Iris pigment epithelial cell (primary cell): ENCODE measurements around the gene AICDA.
"Not testable (repeated sequence)": the region's sequence is repeated elsewhere in the genome, so short reads cannot be mapped to it uniquely, and the experiment has no call there.

ENCODE experiments used
- DNase-seq: peaks from one replicate; pipeline ENCODE4 v3.0.0-alpha.2; 2011; ENCODE audit warnings: low read depth

Gene AICDA

DNA sequence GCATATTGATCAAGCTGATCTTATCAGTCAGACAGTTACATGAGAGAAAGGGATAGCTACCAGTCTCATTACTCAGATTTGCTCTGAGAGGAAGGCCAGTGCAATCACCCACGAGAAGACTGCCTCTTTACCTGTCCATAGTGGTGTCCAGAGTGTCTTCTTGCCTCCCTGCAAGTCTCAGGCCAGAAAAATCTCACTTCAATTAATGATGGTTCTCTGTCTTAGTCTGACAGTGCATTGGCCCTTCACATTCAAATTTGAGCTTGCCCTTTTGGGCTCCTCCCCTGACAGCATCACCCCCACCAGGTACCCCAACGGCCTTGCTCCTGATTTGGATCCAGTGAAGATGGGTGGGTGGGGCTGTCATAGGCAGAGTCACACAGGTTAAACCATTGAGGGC, at the start of gene AICDA:
AICDA (minus strand) TSS at position 231 of the 400 bp plus-strand sequence; CDS start at position 139, 92 bp downstream.
- DNase-seq: no peak

DNA sequence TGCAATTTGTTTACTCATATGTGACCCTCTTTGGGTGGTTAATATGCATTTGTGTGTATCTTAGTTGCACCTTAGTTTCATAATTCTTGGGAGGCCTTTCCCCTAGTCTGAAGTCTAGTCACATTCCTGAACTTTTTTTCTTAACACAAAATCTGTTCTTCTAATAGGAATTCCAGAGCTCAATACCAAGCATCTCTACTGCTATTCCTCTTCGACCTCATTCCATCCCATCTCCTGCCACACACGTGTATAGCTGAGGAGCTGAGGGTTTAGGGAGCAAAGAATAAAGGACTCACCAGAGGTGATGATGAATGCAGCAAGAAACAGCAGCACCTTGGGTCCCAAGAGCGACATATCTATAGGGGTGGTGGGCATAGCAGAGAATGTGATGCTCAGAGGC, 49.1 kb upstream of the AICDA start:
- DNase-seq: no peak

DNA sequence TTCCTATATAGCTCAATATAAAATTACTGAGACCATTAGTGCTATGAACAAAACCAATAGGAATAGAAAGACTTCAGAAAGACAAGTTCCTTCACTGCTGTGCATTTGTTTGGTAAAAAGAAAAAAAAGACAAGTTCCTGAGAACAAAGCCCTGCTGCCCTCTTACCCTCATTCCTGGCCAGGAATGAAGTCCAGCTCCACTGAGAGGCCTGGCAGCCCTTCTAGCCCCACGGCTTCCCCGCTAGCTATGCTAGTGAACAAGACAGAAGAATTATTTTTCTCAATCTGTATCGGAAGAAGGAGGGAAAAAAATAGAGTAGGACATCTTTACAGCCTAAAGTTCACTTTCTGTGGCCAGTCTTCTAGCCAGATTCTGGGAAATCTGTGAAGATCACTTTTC, 48.4 kb upstream of the AICDA start:
- no peak for DNase-seq

DNA sequence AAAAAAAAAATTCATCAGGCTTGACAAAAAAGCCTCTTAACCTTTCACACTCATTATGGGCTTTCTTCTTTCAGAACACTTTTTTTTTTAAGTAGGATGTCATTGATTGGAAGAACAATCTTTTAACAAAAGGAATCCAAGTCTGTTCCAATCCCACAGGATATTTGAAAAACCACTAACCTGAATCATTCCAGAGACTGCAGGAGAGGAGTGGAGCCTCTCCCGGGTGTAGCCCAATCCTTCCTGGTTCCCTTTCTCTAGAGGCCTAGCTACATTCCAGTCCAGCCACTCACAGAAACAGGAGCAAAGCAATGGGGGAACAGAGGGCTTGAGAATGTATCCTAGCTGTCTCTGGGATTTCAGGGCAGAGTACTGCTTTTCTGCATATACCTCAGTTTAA, 45.7 kb upstream of the AICDA start:
- DNase-seq: peak; percentile 14

DNA sequence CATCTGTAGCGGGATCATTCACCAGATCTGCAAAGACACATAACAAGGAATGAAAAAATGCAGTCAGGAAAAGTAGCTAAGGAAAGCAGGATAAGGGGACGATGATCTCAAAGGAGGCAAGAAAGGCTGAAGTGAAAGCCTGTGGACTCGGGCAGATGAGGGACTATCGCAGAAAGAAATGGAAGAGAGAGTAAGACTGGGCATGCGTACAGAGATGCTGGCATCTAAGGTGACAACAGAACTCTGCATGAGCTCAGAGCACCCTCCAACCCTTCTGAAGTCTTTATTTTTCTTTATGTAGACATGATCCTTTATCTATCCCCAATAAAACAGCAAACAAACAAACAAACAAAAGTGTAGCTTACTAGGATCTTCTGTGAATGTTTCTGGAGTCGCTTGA, 42.8 kb upstream of the AICDA start:
- DNase-seq: no peak

DNA sequence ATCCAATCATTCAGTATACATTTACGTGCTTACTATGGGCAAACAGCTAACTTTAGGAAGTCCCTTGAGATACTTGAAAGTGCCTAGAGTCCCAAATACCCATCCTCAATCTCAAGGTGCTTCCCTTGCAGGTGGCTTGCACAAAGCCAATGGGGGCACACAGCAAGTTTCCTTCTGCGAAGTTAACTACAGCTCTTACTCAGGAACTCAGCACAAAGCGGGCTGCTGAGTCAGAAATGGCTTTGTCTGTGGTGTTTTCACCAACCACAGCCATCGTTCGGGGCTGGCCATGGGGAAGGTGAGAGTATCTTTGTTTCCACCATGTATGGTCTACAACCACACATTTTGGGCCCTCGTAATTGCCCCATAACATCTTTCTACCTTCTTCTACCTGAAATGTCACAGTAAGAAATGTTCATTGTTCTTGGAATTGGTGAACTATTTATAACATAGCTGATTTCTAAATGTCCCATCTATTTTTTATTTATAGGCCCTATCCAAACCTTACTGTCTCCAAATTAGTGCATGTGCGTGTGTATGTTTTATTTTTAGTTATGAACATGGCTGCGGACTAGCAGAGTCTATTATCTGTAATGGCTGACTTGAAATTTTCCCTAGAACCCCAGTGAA, 36.0 kb upstream of the AICDA start:
- DNase-seq: no peak

DNA sequence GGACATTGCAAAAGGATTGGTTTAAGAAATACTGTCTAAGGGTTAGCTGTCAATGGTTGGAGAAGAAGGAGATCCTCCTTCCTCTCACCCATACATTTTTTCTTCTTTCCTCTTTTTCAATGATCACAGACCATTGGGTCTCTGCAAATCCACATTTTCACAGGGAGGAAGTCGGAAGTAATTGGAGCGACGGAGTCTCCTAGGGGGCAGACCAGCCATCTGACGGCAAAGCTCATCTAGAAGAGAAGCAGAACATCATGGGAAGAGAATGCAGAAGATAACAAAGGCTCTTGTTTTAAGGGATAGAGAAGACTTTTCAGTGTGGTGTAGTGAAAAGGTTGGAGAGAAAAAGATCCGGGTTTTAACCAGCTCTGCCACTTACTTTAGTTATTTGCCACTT, 35.3 kb upstream of the AICDA start:
- no peak for DNase-seq

DNA sequence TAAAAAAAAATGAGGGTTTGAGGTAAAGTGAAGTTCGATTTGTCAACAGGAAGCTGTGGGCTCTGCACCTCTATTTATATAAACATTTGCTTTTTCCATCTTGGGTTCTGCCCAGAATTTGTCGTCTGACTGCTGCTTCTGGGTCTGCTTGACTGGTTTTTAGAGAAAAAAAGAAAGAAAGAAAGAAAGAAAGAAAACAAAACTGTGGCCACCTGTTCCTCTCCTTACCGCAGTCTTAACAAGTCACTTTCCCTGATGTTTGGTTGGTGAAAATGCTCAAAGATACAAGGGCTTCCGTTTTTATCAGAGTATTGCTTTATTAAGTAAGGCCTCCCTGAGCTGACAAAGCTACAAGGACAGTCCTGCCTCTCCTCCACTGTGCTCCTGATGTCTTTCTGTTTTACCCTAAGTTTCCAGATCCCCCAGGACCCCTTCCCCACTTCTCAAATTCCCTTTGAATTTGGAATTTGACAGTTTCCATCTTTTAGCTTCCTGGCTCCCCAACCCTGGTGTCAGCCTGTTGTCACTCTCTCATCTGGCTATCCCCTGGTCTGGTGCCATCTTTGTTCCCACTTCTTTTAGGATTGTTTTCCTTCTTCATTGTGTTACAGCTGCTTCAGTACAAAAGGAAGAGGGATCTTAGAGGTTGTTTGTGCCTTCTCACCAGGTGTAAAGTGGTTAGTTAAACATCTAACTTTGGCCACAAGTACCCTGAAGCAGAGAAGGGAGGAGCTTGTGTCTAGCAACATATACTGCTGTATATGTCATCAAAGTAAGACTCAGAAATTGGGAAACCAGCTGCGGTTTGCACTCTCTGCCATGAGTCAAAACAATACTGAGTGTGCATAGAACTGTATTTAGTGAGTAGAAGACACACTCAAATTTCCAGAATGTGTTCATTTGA, 31.9 kb upstream of the AICDA start:
- no peak for DNase-seq

DNA sequence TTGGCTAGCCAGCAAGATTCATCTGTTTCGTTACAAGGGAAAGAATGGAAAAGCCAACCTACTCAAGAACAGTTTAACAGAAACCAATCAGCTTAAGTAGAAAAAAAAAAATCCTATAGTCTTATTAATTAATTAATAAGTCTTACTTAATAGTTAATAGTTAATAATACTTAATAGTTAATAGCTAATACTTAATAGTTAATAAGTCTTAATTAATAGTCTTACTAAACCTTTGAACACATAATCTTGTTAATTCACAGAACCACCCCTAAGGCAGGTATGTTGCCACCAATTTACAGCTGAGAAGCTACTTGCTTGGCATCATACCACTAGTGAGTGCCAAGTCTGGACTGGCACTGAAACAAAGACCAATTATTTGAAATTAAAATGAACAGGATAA, 30.1 kb upstream of the AICDA start:
- no peak for DNase-seq

DNA sequence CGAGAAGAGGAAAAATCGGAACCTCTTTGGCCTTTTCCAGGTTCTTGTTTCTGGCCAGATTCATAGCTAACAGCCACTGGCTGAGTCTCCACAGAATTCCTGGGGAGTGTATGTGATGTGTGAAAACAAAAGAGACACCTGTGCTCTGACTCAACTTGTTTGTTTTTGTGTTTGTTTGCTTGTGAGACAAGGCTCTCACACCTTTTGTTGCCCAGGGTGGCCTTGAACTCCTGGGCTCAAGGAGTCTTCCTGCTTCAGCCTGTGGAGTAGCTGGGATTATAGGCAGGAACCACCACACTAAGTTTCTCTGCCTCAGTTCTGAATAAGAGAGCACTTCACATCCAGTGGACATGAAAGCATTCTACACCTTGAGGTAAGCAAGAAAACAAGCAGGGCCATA, 27.3 kb upstream of the AICDA start:
- no peak for DNase-seq

DNA sequence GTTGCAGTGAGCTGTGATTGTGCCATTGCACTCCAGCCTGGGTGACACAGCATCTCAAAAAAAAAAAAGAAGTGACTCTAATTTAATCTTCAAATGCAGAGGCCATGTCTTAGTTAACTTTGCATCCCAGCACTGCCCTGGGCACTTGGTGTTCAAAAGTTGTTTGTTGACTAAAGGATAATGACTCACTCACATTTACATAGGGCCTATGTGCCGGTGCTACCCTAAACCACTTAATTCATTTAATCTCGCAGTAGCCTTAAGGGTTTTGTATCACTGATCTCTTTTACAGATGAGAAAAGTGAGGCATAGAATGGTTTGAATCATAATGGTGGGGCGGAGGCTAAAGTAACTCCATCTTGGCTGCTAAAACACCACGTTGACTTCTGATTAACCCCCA, 26.3 kb upstream of the AICDA start:
- no peak for DNase-seq

DNA sequence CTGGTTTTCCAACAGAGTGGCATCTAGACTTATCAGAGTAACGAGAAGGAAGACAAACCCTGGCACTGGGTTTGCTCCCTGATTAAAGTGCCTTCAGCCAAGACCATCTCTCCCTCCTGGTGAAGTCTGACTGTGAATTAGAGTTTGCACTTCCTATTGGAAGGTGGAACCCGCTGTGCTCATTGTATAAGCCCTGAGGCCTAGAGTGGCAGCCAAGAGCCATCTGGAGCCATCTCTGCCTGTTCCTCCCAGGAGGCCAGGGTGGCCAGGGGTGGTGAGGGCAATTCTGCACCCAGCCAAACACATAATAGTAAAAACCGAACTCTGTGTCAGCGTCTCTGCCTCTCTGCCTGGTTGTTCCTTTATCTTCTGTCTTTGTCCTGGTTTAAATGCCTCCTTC, 25.0 kb upstream of the AICDA start:
- DNase-seq: no peak

DNA sequence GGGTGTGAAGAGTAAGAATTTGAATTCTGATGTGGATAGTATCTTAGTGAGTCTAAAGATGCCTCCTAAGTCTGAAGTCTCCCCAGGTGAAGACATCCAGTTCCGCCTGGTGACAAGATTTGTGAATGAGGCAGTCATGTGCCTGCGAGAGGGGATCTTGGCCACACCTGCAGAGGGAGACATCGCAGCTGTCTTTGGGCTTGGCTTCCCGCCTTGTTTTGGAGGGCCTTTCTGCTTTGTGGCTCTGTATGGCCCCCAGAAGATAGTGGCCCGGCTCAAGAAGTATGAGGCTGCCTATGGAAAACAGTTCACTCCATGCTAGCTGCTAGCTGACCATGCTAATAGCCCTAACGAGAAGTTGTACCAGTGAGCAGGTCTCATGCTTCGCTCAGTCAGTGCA, 24.6 kb upstream of the AICDA start:
- no peak for DNase-seq

DNA sequence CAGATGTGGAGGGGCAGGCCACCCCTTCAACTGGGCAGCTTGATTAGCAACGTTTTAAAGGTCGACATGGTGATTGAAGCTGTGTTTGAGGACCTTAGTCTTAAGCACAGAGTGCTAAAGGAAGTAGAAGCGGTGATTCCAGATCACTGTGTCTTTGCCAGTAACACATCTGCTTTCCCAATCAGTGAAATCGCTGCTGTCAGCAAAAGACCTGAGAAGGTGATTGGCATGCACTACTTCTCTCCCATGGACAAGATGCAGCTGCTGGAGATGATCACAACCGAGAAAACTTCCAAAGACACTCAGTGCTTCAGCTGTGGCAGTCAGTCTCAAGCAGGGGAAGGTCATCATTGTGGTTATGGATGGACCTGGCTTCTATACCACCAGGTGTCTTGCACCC, 23.9 kb upstream of the AICDA start:
- no peak for DNase-seq

DNA sequence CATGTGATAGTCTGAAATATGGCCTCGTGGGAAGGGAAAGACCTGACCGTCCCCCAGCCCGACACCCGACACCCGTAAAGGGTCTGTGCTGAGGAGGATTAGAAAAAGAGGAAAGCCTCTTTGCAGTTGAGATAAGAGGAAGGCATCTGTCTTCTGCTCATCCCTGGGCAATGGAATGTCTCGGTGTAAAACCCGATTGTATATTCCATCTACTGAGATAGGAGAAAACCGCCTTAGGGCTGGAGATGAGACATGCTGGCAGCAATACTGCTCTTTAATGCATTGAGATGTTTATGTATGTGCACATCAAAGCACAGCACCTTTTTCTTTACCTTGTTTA, 23.3 kb upstream of the AICDA start:
- DNase-seq: not testable (repeated sequence)

DNA sequence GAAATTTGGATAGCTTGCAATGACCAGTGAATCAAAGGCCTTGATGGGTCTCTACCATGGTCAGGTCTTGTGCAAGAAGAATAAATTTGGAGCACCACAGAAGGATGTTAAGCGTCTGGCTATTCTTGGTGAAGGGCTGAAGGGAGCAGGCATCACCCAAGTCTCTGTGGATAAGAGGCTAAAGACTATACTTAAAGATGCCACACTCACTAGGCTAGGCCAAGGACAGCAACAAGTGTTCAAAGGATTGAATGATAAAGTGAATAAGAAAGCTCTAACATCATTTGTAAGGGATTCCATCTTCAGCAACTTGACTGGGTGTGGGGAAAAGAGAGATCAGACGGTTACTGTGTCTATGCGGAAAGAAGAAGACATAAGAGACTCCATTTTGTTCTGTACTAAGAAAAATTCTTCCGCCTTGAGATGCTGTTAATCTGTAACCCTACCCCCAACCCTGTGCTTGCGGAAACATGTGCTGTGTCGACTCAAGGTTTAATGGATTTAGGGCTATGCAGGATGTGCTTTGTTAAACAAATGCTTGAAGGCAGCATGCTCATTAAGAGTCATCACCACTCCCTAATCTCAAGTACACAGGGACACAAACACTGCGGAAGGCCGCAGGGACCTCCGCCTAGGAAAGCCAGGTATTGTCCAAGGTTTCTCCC, 22.8 kb upstream of the AICDA start:
- DNase-seq: not testable (repeated sequence)

DNA sequence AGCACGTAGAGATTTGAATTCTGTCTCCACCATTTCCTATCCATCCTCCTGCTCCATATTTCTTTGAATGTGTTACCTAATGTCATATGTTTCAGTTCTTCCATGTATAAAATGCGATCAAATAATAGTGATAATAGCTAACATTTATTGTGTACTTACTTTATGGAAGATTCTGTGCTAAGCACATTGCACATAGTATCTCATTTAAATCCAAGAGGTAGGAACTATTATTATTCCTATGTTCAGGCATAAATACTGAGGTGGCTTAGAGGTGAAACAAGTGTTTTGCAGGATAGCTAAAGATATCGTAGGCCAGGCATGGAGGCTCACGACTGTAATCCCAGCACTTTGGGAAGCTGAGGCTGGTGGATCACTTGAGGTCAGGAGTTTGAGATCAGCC, 17.5 kb upstream of the AICDA start:
- DNase-seq: no peak

DNA sequence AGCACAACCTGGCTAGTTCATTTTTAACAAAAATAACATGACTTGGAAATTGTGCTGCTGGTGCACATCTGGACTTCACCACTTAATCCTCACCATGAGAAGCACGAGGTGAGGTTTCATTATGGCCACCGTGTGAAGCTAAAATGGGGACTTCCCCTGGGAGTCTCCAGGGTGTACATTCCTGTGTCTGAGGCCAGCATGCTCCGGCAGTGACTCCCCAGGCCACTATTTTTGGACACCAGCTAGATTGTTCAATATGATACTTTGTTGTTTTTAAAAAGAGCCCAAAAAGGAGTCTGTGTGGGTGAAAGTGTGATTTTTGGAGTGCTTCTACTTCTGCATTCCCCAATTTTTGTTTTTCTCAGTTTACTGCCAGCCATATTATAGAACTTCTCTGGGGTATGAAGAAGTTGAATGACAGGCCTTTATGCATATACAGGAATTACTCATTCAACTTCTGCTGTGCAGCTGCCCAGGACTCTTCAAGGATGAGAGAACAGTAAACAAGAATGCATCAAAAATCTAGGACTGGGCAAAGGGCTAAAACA, 16.9 kb upstream of the AICDA start:
- peak; percentile 31 for DNase-seq

DNA sequence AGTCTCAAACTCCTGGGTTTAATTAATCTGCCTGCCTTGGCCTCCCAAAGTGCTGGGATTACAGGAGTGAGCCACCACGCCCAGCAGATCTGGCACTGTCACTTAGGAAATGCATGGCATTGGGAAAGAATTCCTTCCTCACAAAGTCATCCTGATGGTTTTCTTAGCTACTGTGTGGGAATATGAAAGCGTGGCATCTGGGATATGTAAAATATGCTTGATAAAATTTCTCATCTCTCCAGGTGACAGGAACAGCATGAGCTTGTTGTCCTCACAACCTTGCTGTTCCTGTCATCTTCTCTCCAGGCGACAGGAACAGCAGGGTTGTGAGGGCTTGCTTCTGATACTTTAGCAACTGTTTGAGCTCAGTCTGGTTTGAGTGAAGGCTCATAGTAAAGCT, 16.1 kb upstream of the AICDA start:
- no peak for DNase-seq

DNA sequence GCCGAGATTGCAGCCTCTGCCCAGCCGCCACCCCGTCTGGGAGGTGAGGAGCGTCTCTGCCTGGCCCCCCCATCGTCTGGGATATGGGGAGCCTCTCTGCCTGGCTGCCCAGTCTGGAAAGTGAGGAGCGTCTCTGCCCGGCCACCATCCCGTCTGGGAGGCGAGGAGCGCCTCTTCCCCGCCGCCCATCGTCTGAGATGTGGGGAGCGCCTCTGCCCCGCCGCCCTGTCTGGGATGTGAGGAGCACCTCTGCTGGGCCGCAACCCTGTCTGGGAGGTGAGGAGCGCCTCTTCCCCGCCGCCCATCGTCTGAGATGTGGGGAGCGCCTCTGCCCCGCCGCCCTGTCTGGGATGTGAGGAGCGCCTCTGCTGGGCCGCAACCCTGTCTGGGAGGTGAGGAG, 12.1 kb upstream of the AICDA start:
- DNase-seq: not testable (repeated sequence)

DNA sequence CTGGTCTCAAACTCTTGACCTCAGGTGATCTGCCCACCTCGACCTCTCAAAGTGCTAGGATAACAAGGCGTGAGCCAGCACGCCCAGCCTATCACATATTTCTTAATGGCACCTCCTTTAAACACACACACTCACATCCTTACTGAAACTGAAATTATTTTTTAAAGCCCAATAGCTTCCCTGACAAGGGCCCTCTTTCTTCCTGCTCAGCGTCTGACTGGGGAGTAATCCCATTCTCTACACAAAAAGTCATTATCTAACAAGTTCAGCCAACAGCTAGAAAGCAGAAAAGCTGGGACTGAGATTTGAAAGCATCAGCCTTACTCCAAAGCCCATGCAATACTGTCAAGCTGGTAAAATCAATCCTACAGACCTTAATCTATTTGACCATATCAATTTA, 10.0 kb upstream of the AICDA start:
- no peak for DNase-seq

DNA sequence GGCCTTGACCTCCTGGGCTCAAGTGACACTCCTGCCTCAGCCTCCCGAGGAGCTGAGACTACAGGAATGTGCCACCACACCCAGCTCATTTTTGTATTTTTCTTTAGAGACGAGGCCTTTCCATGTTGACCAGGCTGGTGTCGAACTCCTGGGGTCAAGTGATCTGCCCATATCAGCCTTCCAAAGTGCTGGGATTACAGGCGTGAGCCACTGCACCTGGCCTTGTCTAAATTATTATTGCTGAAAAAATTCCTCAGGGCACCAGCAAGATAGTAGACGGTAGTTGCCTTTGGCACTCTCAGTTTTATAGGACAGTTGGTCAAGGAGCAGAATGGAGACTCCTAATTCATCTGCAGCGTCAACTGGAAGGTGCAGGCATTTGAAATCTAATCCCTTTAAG, 2.5 kb upstream of the AICDA start:
- DNase-seq: no peak

DNA sequence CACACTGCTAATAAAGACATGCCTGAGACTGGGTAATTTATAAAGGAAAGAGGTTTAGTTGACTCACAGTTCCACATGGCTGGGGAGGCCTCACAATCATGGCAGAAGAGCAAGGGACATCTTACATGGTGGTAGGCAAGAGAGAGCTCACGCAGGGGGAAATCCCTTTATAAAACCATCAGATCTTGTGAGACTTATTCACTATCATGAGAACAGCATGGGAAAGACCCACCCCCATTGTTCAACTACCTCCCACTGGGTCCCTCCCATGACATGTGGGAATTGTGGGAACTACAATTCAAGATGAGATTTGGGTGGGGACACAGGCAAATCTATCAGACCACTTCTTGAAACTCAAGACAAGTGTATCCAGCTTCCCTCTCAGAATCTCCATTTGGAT, 1.2 kb upstream of the AICDA start:
- not testable (repeated sequence) for DNase-seq
